Kidney epithelial cell (primary cell): ENCODE results near the gene STRA8. TPM values are rescaled to one million over a fixed set of nuclear protein-coding genes. Genes with fewer than 3 reads are reported as not detected.

Source experiments
- DNase-seq: peaks from one replicate; pipeline ENCODE4 v3.0.0-alpha.2; 2010; ENCODE audit warnings: low read depth
- H3K27me3 ChIP-seq: 2 replicates; pipeline ENCODE4 v1.6.0; 2011; ENCODE audit warnings: low read length; ENCODE audit not compliant: control insufficient read depth, insufficient read depth
- H3K36me3 ChIP-seq: 2 replicates; pipeline ENCODE4 v1.5.1; 2011; ENCODE audit warnings: low read length; ENCODE audit not compliant: control insufficient read depth, insufficient read depth
- H3K4me3 ChIP-seq: 2 replicates; pipeline ENCODE4 v1.5.1; 2011; ENCODE audit warnings: low read depth, mild to moderate bottlenecking, control low read depth, low read length
- CTCF ChIP-seq: IDR thresholded peaks from 2 replicates; pipeline ENCODE4 v1.5.1; 2011; ENCODE audit warnings: mild to moderate bottlenecking, moderate library complexity, low read length, control low read depth, inconsistent platforms; ENCODE audit not compliant: insufficient read depth, poor library complexity, severe bottlenecking
- total RNA-seq: library from RNA; depleted of rRNA; stranded (reverse); fragments of >200 nt; gene quantifications from 2 replicates; pipeline ENCODE4 v1.2.3, GENCODE V29; 2015

The STRA8 gene
- total RNA-seq, 1 donor from 2014 or later, result not detected

- H3K4me3 ChIP-seq, result no peak overlapping the region
- no peaks in the 10 kb centered on the region for H3K36me3 ChIP-seq
- DNase-seq, result no peak
- H3K27me3 ChIP-seq, result no peaks in the 10 kb centered on the region
- no peak for TF ChIP-seq CTCF
Measured at GRCh38 chr7:135260470-135260869, 26.8 kb downstream of the STRA8 start.

GRCh38 chr7:135260930-135261721 is 27.5 kb downstream of the STRA8 start:
- Histone ChIP-seq H3K4me3 (no peak overlapping the region), H3K27me3 (no peaks in the 10 kb centered on the region), H3K36me3 (no peaks in the 10 kb centered on the region)
- TF ChIP-seq CTCF, result no peak
- no peak for DNase-seq

GRCh38 chr7:135262623-135263320 is 29.1 kb downstream of the STRA8 start:
- no peak for DNase-seq
- Histone ChIP-seq H3K4me3 (no peak overlapping the region), H3K27me3 (no peaks in the 10 kb centered on the region), H3K36me3 (no peaks in the 10 kb centered on the region)
- no peak for TF ChIP-seq CTCF

- H3K27me3 ChIP-seq, result no peaks in the 10 kb centered on the region
- H3K4me3 ChIP-seq, result no peak overlapping the region
- no peak for TF ChIP-seq CTCF
- no peak for DNase-seq
- no peaks in the 10 kb centered on the region for H3K36me3 ChIP-seq
Measured at GRCh38 chr7:135263321-135263970, 29.8 kb downstream of the STRA8 start.

- no peak for DNase-seq
- Histone ChIP-seq H3K4me3 (no peak overlapping the region), H3K27me3 (peaks cover 2% of the 10 kb centered on the region), H3K36me3 (no peaks in the 10 kb centered on the region)
- TF ChIP-seq CTCF, result no peak
Measured at GRCh38 chr7:135265637-135266036, 32.0 kb downstream of the STRA8 start.
